PC-9 (cell line): ENCODE measurements around the gene BET1L.

Experiments used
- CTCF ChIP-seq: fragments of 200-600 bp; sonication (generic); conservative IDR thresholded peaks from 2 replicates; pipeline ENCODE4 v1.6.1; 2017; ENCODE audit warnings: mixed run types, antibody characterized with exemption, mild to moderate bottlenecking, moderate library complexity
- EZH2 ChIP-seq: fragments of 200-600 bp; sonication (generic); IDR thresholded peaks from 2 replicates; pipeline ENCODE4 v1.8.0; 2017; ENCODE audit warnings: antibody characterized with exemption, low read depth

- TF ChIP-seq CTCF (no peak), EZH2 (no peak)
Observed at GRCh38 chr11:232783-233565, 25.8 kb upstream of the BET1L start.
